H54 (cell line): Measurements from ENCODE around the gene CCDC86.

ENCODE experiments used
- DNase-seq: peaks from one replicate; pipeline ENCODE4 v3.0.0; 2011; ENCODE audit warnings: low spot score, mixed read lengths; ENCODE audit not compliant: insufficient read length
- FAIRE-seq: peaks from 3 replicates; lab custom pipeline; 2011; peaks lifted over from hg19 to GRCh38; lab: Jason Lieb, UNC
- POLR2A ChIP-seq: IDR thresholded peaks from 2 replicates; pipeline ENCODE4 v1.6.1; 2011; ENCODE audit warnings: low read depth, mild to moderate bottlenecking, low read length

The CCDC86 gene

DNA sequence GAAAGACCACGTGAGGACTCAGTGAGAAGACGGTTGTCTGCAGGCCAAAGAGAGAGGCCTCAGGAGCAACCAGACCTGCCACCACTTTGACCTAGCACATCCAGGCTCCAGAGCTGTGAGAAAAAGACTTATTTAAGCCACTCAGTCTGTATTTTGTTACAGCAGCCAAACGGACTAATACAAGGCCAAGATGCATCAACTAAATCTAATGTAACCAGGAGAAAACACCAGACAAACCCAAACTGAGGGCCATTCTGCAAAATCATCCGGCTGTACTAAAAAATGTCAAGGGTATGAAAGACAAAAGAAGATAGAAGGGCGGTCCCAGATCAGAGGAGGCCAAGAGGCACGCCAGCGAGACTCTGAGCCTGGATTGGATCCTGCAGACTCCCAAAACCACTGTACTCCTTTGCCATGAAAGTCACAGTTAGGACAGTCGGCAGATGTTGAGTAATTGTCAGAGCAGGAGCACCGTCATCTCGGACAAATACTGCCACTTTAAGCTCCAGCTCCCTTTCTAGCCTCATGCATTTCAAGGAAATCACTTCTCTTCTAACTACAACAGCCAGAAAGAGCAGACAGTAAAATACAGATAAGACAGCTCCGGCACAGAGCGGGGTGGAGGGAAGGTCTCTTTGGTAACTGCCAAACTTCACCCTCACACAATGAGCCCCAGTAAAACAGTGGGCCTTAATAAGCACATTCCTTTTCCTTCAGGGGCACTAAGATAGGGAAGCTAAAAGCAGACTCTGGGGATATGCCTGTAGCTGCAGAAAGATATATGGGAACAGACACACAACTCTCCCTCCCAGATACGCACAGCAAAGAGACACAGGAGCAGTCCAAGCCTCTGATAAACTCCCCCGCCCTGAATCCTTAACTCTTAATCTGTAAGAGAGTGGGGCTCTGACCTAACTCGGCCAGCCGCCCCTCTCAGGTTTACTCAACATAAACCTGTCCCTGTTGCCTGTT lies 21.9 kb downstream of the CCDC86 start:
- DNase-seq = no peak
- no peak for FAIRE-seq
- TF ChIP-seq POLR2A = no peak

DNA sequence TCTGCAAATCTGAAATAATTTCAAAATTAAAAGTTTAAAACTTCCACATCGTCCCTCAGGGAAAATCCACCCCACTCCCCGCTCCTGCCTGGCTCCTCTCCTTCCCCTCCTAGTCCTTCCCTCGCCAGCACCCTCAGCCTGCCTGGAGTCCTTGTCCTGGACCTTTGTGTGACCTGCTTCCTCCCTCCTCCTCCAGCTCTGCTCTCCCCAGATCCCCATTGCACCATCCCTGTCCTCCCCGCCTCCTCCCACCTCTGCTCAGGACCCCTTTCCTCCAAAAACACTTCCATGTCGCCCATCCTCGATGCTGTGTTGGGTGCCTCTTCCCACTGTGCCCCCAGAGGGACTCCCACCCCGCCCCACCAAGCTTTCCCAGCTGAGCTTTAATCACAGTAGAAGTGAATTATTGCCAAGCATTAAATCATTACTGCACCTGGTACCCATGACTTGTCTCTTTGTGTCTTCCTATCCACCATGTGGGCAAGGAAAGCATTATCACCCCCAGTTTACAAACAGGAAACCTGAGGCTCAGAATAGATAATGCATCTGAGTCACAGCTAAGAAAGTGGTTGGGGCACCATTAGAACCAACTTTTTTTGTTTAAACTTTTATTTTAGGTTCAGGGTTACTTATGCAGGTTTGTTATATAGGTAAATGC lies 23.1 kb downstream of the CCDC86 start:
- FAIRE-seq = no peak
- no peak for DNase-seq
- TF ChIP-seq POLR2A = no peak

DNA sequence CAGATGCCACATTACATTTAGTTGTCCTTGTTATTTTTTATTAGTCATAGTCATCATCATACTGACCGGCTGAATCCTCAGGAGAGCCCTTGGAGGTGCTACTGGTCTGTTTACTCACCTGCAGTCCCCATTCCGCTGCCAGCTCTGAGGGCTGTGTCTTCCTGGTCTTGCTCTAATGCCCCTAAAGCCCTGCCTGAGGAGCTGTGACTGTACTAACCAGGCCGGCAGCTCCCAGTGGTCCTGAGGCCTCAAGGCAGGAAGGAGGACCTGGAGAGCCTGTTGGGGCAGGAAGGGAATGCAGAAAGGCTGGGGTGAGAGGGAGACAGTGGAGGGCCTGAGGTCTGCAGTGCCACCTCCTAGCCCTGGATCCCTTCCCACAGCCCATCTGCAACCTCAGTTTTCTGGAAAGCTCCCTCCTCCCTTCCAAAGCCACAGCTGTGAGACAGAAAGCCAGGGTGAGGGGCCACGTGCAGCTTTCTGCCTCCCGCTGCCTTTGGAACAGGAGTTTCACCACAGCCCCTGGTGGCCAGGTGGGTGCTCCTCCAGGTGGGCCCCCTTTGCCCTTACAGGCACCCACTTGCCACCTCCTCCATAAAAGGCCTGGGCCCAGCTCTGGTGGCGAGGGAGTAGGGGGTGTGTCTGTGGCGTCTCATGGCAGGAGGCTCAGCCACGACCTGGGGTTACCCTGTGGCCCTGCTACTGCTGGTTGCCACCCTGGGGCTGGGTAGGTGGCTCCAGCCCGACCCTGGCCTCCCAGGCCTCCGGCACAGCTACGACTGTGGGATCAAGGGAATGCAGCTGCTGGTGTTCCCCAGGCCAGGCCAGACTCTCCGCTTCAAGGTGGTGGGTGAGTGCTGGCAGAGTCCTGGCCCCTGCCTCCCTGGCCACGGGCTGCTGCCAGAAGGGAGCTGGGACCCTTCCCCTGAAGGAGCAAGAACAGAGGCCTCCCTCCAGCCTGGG lies 25.3 kb downstream of the CCDC86 start, which contains the start of gene ZP1:
TSS of gene ZP1 (plus strand) at position 632 of the 960 bp plus-strand sequence. CDS start at position 652, 20 bp downstream.
- no peak for FAIRE-seq
- DNase-seq = no peak
- no peak for TF ChIP-seq POLR2A

DNA sequence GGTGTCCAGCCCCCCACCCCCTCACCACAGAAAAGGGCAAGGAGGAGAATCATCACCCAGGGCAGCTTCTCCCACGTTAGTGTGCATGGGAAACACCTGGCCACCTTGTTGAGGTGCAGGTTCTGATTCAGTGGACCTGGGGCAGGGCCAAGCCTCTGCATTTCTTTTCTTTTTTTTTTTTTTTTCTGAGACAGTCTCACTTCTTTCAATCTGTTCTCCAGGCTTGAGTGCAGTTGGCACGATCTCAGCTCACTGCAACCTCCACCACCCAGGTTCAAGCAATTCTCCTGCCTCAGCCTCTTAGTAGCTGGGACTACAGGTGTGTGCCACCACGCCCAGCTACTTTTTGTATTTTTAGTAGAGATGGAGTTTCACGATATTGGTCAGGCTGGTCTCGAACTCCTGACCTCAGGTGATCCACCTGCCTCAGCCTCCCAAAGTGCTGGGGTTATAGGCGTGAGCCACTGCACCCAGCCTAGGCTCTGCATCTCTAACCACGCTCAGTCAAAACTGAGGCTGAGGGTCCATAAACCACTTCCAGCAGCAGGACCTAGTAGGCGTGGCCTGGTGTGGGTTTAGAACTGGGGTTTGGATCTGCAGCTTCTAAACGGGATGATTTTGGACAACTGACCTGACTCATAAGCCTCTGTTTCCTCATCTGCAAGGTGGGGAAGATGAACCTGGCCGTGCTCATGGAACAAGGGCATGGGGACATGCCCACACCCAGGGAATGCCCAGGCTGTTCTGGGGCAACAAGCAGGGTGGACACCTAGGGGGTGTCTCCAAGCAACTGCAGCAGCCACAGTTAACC lies 26.2 kb downstream of the CCDC86 start:
- DNase-seq = no peak
- TF ChIP-seq POLR2A = no peak
- FAIRE-seq = no peak

DNA sequence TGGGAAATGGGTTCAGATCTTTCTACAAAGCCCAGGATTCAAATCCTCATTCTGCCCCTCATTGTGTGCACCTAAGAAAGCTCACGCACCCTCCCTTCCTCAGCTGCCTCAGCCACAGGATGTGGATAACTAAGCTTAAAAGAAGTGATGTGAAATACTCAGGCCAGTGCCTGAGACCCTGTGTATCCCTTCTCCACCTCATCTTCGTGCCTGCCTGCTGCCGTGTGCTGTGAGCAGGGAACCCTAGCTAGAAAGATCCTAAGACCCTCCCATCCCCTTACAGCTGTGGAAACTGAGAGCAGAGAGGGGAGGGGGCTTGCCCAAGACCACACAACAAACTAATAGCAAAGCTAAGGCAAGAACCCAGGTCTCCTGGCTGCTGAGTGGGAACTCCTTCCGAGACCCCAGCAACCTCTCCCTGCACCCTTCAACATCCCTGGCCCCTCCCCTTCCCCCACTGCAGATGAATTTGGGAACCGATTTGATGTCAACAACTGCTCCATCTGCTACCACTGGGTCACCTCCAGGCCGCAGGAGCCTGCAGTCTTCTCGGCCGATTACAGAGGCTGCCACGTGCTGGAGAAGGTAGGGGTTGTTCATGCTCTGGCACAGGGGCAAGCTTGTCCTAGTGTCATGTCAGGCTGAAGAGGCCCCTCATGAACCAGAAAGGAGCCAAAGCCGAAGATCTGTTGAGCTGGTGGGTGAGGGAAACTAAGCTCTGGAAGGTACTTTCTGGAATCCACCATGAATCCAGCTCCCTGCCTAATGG lies 27.0 kb downstream of the CCDC86 start:
- FAIRE-seq (no peak), DNase-seq (no peak)
- no peak for TF ChIP-seq POLR2A

DNA sequence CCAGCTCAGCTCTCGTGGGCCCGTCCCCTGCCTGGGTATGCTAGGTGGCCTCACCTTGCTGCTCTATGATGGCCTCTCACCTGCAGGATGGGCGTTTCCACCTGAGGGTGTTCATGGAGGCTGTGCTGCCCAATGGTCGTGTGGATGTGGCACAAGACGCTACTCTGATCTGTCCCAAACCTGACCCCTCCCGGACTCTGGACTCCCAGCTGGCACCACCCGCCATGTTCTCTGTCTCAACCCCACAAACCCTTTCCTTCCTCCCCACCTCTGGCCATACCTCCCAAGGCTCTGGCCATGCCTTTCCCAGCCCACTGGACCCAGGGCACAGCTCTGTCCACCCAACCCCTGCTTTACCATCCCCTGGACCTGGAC lies 27.5 kb downstream of the CCDC86 start:
- no peak for FAIRE-seq

DNA sequence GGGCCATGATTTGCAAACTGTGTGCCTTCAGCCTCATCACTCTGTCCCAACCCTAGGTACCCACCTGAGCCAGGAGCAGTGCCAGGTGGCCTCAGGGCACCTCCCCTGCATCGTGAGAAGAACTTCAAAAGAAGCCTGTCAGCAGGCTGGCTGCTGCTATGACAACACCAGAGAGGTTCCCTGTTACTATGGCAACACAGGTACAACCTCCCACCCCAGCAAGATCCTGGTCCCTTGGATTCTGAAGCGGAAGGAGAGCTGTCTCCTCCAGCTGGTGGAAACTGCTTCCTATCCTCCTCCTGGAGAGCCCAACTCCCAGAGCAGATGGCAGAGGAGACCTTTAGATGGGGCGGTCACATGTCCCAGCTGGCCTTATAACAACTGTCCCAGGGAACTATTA lies 28.4 kb downstream of the CCDC86 start:
- no peak for TF ChIP-seq POLR2A
- FAIRE-seq (no peak), DNase-seq (no peak)

More for the DNA sequence above, 27.5 kb downstream of the CCDC86 start:
- no peak for TF ChIP-seq POLR2A
- no peak for DNase-seq

DNA sequence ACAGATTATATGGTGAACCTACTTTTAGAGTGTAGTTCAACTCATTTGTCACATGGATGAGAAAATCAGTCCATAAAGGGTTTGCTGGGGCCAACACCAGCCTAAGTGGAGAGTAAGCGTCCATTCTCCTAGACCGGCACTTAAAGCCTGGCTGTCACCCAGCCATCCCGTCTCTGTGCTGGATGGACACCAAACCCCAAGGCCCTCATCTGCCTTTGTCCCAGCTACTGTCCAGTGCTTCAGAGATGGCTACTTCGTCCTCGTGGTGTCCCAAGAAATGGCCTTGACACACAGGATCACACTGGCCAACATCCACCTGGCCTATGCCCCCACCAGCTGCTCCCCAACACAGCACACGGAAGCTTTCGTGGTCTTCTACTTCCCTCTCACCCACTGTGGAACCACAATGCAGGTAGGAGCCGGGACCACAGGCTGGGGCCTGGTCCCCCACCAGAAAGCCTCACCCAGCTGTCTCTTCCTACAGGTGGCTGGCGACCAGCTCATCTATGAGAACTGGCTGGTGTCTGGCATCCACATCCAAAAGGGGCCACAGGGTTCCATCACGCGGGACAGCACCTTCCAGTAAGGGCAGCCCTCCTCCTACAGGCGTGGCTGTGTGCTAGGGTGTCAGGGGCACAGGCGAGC lies 28.9 kb downstream of the CCDC86 start:
- TF ChIP-seq POLR2A = no peak
- FAIRE-seq (no peak), DNase-seq (no peak)

DNA sequence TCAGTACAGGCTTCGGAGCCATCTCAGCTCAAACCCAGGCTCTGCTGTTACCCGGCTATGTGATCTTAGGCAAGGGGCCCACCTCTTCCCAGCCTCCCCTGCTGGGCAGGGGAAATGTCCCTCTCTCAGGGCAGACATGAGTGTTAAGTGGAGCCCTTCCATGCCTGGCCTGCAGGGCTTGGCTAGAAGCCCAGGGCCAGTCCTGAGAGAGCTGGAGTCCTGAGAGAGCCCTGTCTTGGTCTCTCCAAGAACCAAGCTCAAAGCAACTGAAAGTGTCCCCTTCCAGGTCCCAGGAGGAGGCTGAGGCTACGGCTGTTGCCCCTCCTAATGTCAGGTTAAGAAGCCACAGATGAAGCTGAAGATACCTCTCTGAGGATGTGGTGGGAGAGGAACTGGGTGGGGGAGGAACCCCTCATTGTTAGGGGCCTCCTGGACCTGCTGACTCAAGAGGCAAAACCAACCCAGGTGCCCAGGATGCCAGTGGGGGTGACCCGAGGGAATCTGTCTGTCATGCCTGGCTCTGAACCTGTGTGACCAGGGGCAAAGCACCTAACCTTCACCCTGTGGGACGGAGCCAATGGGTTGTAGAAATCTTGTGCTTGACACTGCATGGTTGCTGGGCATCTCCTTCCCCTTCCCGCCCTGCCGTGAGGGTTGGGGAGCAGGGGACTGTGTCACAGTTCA lies 29.6 kb downstream of the CCDC86 start:
- FAIRE-seq (no peak), DNase-seq (no peak)
- no peak for TF ChIP-seq POLR2A

DNA sequence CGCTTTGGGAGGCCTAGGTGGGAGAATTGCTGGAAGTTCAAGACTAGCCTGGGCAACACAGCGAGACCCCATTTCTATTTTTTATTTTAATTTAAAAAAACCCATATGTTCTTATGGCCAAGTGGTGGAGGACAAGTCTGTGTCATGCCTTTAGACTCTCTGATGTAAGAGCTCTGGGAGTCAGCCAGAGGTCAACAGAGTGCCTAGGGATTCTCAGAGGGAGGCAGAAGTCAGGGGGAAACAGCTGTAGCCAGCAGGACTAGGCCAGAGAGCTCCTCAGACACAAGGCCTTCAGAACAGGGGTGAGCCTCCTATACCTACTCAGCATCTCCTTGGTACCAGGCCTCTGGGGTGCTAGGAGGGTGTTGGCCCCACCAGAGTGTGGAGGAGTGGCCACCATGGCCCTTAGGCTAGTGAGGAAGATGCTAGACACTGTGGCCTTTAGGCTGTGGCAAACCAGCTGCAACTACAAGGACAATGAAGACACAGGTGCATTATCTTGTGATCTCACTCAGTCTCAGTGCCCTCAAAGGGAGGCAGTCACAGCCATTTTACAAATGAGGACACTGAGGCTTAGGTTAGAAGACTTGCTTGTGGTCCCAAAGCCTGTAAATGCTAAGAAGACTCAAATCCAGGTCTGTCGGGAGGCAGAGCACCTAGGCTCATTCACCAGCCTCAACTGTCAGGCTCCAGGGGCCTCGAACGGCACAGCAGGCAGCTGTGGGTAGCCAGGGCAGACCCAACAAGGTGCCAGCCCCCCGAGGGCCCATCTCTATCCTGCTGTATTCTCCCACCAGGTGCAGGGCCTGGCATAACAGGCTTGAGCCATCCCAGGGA lies 30.4 kb downstream of the CCDC86 start:
- FAIRE-seq (no peak), DNase-seq (no peak)
- TF ChIP-seq POLR2A = no peak
